Muscle layer of duodenum (tissue), 2 donors: Measurements from ENCODE around the gene AKAP12.
A peak's percentile ranks its signal among the peaks of the same experiment; 100 is the strongest.

Source experiments
- H3K27ac ChIP-seq: one replicate; pipeline ENCODE4 v1.7.0; 2013; ENCODE audit warnings: mild to moderate bottlenecking, low read length
- H3K27me3 ChIP-seq: one replicate; pipeline ENCODE4 v1.7.0; 2013; ENCODE audit warnings: low read depth, mild to moderate bottlenecking, control low read depth, low read length
- H3K36me3 ChIP-seq, 2 donors: one replicate each; pipeline ENCODE4 v1.7.0; 2013; ENCODE audit warnings: low read length in 2 of 2, control low read depth in 1 of 2, mild to moderate bottlenecking in 1 of 2; ENCODE audit not compliant: insufficient read depth in 2 of 2, control insufficient read depth in 1 of 2
- H3K4me1 ChIP-seq, 2 donors: one replicate each; pipeline ENCODE4 v1.7.0; 2013; ENCODE audit warnings: low read length in 2 of 2, mild to moderate bottlenecking in 2 of 2, control low read depth in 1 of 2, moderate library complexity in 1 of 2; ENCODE audit not compliant: insufficient read depth in 2 of 2, control insufficient read depth in 1 of 2
- H3K4me3 ChIP-seq, 2 donors: one replicate each; pipeline ENCODE4 v1.7.0; 2013; ENCODE audit warnings: low read length in 2 of 2, low read depth in 1 of 2, mild to moderate bottlenecking in 1 of 2
- H3K9me3 ChIP-seq, 2 donors: one replicate each; pipeline ENCODE4 v1.7.0; 2013; ENCODE audit warnings: low read length in 2 of 2, control low read depth in 1 of 2, mild to moderate bottlenecking in 1 of 2; ENCODE audit not compliant: control insufficient read depth in 1 of 2
- donor health status: healthy.

The AKAP12 gene

GRCh38 chr6:151216804-151217203, 23.0 kb upstream of the AKAP12 start:
- Histone ChIP-seq H3K4me1 (no peaks in the 10 kb centered on the region), H3K27me3 (no peaks in the 10 kb centered on the region), H3K27ac (no peak overlapping the region), H3K36me3 (no peaks in the 10 kb centered on the region), H3K9me3 (no peaks in the 10 kb centered on the region), H3K4me3 (no peak overlapping the region)

- Histone ChIP-seq H3K27me3 (no peaks in the 10 kb centered on the region), H3K27ac (no peak overlapping the region), H3K4me3 (no peak overlapping the region), H3K9me3 (no peaks in the 10 kb centered on the region), H3K36me3 (no peaks in the 10 kb centered on the region), H3K4me1 (no peaks in the 10 kb centered on the region)
Observed at GRCh38 chr6:151219192-151219591, 20.6 kb upstream of the AKAP12 start.

- H3K4me1 ChIP-seq = no peaks in the 10 kb centered on the region
- H3K27ac ChIP-seq = no peak overlapping the region
- no peak overlapping the region for H3K4me3 ChIP-seq
- no peaks in the 10 kb centered on the region for H3K9me3 ChIP-seq
- H3K36me3 ChIP-seq = no peaks in the 10 kb centered on the region
- H3K27me3 ChIP-seq = no peaks in the 10 kb centered on the region
Observed at GRCh38 chr6:151224076-151224475, 15.7 kb upstream of the AKAP12 start.

- Histone ChIP-seq H3K36me3 (no peaks in the 10 kb centered on the region), H3K9me3 (no peaks in the 10 kb centered on the region), H3K4me3 (no peak overlapping the region)
Observed at GRCh38 chr6:151225919-151226318, 13.8 kb upstream of the AKAP12 start.

GRCh38 chr6:151228788-151229400, 10.9 kb upstream of the AKAP12 start:
- Histone ChIP-seq H3K27me3 (no peaks in the 10 kb centered on the region), H3K27ac (no peak overlapping the region), H3K36me3 (no peaks in the 10 kb centered on the region), H3K4me1 (no peaks in the 10 kb centered on the region), H3K4me3 (no peak overlapping the region), H3K9me3 (no peaks in the 10 kb centered on the region)

More at GRCh38 chr6:151225919-151226318, 13.8 kb upstream of the AKAP12 start:
- H3K27me3 ChIP-seq = no peaks in the 10 kb centered on the region
- no peak overlapping the region for H3K27ac ChIP-seq
- H3K4me1 ChIP-seq = no peaks in the 10 kb centered on the region

- H3K27ac ChIP-seq = no peak overlapping the region
- no peaks in the 10 kb centered on the region for H3K4me1 ChIP-seq
- no peak overlapping the region for H3K4me3 ChIP-seq
- H3K36me3 ChIP-seq = no peaks in the 10 kb centered on the region
- no peaks in the 10 kb centered on the region for H3K27me3 ChIP-seq
- no peaks in the 10 kb centered on the region for H3K9me3 ChIP-seq
Observed at GRCh38 chr6:151229401-151230276, 10.1 kb upstream of the AKAP12 start.

GRCh38 chr6:151230277-151230577, 9.5 kb upstream of the AKAP12 start:
- H3K4me1 ChIP-seq = no peaks in the 10 kb centered on the region
- no peaks in the 10 kb centered on the region for H3K9me3 ChIP-seq
- H3K4me3 ChIP-seq = no peak overlapping the region
- H3K27me3 ChIP-seq = no peaks in the 10 kb centered on the region
- H3K36me3 ChIP-seq = no peaks in the 10 kb centered on the region
- no peak overlapping the region for H3K27ac ChIP-seq

GRCh38 chr6:151232899-151233298, 6.9 kb upstream of the AKAP12 start:
- Histone ChIP-seq H3K4me3 (no peak overlapping the region), H3K27me3 (no peaks in the 10 kb centered on the region), H3K9me3 (no peaks in the 10 kb centered on the region), H3K4me1 (no peaks in the 10 kb centered on the region), H3K27ac (no peak overlapping the region), H3K36me3 (no peaks in the 10 kb centered on the region)

GRCh38 chr6:151233731-151234130, 6.0 kb upstream of the AKAP12 start:
- H3K36me3 ChIP-seq = no peaks in the 10 kb centered on the region

GRCh38 chr6:151236668-151237401, 2.9 kb upstream of the AKAP12 start:
- no peak overlapping the region for H3K27ac ChIP-seq
- H3K4me3 ChIP-seq = no peak overlapping the region
- no peaks in the 10 kb centered on the region for H3K27me3 ChIP-seq
- no peaks in the 10 kb centered on the region for H3K4me1 ChIP-seq
- no peaks in the 10 kb centered on the region for H3K36me3 ChIP-seq
- H3K9me3 ChIP-seq = no peaks in the 10 kb centered on the region

More at GRCh38 chr6:151233731-151234130, 6.0 kb upstream of the AKAP12 start:
- Histone ChIP-seq H3K4me1 (no peaks in the 10 kb centered on the region), H3K9me3 (no peaks in the 10 kb centered on the region), H3K27ac (no peak overlapping the region), H3K27me3 (no peaks in the 10 kb centered on the region), H3K4me3 (no peak overlapping the region)

GRCh38 chr6:151240036-151240685, 394 bp downstream of the AKAP12 start:
- Histone ChIP-seq H3K36me3 (no peaks in the 10 kb centered on the region), H3K27ac (peak overlapping the region; percentile 80), H3K4me1 (peaks cover 0 to 3% of the 10 kb centered on the region in 2 donors), H3K4me3 (peak overlapping the region; percentile 39 to 94), H3K27me3 (no peaks in the 10 kb centered on the region), H3K9me3 (no peaks in the 10 kb centered on the region)
